DOHH2 (cell line): ENCODE data around the gene CARMIL1.
A peak's percentile ranks its signal among the peaks of the same experiment; 100 is the strongest.

Source experiments
- H3F3A ChIP-seq: fragments of 200-600 bp; sonication (generic), shearing (Covaris generic); 2 replicates; pipeline ENCODE4 v1.6.0; 2016; ENCODE audit warnings: antibody characterized with exemption, mild to moderate bottlenecking; ENCODE audit not compliant: control insufficient read depth, insufficient read depth
- H3K27ac ChIP-seq: fragments of 200-600 bp; sonication (generic); 2 replicates; pipeline ENCODE4 v1.5.1; 2014; ENCODE audit warnings: low read depth, mild to moderate bottlenecking, low read length, moderate library complexity
- H3K27me3 ChIP-seq: fragments of 200-600 bp; sonication (generic); 2 replicates; pipeline ENCODE4 v1.6.1; 2014; ENCODE audit warnings: mild to moderate bottlenecking, low read length, mixed read lengths; ENCODE audit not compliant: control insufficient read depth
- H3K36me3 ChIP-seq: fragments of 200-600 bp; sonication (generic); 2 replicates; pipeline ENCODE4 v1.6.1; 2014; ENCODE audit warnings: mild to moderate bottlenecking, low read length, moderate library complexity, mixed read lengths; ENCODE audit not compliant: control insufficient read depth
- H3K4me1 ChIP-seq: fragments of 200-600 bp; sonication (generic); 2 replicates; pipeline ENCODE4 v1.6.1; 2014; ENCODE audit warnings: mild to moderate bottlenecking, low read length, mixed read lengths; ENCODE audit not compliant: control insufficient read depth
- H3K4me2 ChIP-seq: fragments of 200-600 bp; sonication (generic); 2 replicates; pipeline ENCODE4 v1.6.0; 2014; ENCODE audit warnings: mild to moderate bottlenecking, low read length, moderate library complexity
- H3K4me3 ChIP-seq: fragments of 200-600 bp; sonication (generic); 2 replicates; pipeline ENCODE4 v1.5.1; 2014; ENCODE audit warnings: mild to moderate bottlenecking, low read length, mixed read lengths
- H3K79me2 ChIP-seq: fragments of 200-600 bp; sonication (generic); 2 replicates; pipeline ENCODE4 v1.6.1; 2014; ENCODE audit warnings: mild to moderate bottlenecking, low read length, mixed read lengths; ENCODE audit not compliant: control insufficient read depth
- H3K9me2 ChIP-seq: fragments of 200-600 bp; sonication (generic); replicated peaks from 2 replicates; pipeline ENCODE4 v1.6.1; 2014; ENCODE audit warnings: mild to moderate bottlenecking, low read length, mixed read lengths; ENCODE audit not compliant: control insufficient read depth
- H3K9me3 ChIP-seq: fragments of 200-600 bp; sonication (generic); 2 replicates; pipeline ENCODE4 v1.6.1; 2014; ENCODE audit warnings: antibody characterized with exemption, low read length, mixed read lengths; ENCODE audit not compliant: control insufficient read depth, insufficient read depth
- H4K20me1 ChIP-seq: fragments of 200-600 bp; sonication (generic); 2 replicates; pipeline ENCODE4 v1.6.0; 2014; ENCODE audit warnings: low read depth, mild to moderate bottlenecking, antibody characterized with exemption, low read length, moderate library complexity; ENCODE audit not compliant: control insufficient read depth, insufficient read depth
- CTCF ChIP-seq: fragments of 200-600 bp; sonication (generic); IDR thresholded peaks from one replicate; pipeline ENCODE4 v1.5.1; 2014; ENCODE audit warnings: antibody characterized with exemption, mild to moderate bottlenecking, low read depth, low read length; ENCODE audit not compliant: poor library complexity, severe bottlenecking
- EZH2phosphoT487 ChIP-seq: fragments of 200-600 bp; sonication (generic); IDR thresholded peaks from 2 replicates; pipeline ENCODE4 v1.6.1; 2017; ENCODE audit warnings: borderline replicate concordance, mild to moderate bottlenecking, antibody characterized with exemption, low read length, moderate library complexity, mixed read lengths

The CARMIL1 gene

GRCh38 chr6:25402125-25402524 lies 123.0 kb downstream of the CARMIL1 start:
- Histone ChIP-seq H3K4me2 (no peak overlapping the region), H3F3A (peaks cover 10% of the 10 kb centered on the region), H3K4me3 (no peak overlapping the region), H3K9me2 (no peaks in the 10 kb centered on the region), H3K36me3 (no peaks in the 10 kb centered on the region), H3K79me2 (peaks cover 31% of the 10 kb centered on the region), H3K4me1 (peaks cover 58% of the 10 kb centered on the region), H3K27me3 (no peaks in the 10 kb centered on the region), H3K27ac (no peak overlapping the region), H3K9me3 (no peaks in the 10 kb centered on the region), H4K20me1 (no peaks in the 10 kb centered on the region)
- TF ChIP-seq CTCF, result no peak

GRCh38 chr6:25403150-25403549 lies 124.0 kb downstream of the CARMIL1 start:
- no peak overlapping the region for H3K4me2 ChIP-seq
- H3K36me3 ChIP-seq, result no peaks in the 10 kb centered on the region
- H3K9me2 ChIP-seq, result no peaks in the 10 kb centered on the region
- H3K27me3 ChIP-seq, result no peaks in the 10 kb centered on the region
- no peaks in the 10 kb centered on the region for H4K20me1 ChIP-seq
- H3K9me3 ChIP-seq, result no peaks in the 10 kb centered on the region
- H3K4me3 ChIP-seq, result no peak overlapping the region
- H3K27ac ChIP-seq, result no peak overlapping the region
- peaks cover 62% of the 10 kb centered on the region for H3K4me1 ChIP-seq
- peaks cover 10% of the 10 kb centered on the region for H3F3A ChIP-seq
- H3K79me2 ChIP-seq, result peaks cover 32% of the 10 kb centered on the region
- TF ChIP-seq CTCF (no peak), EZH2phosphoT487 (no peak)

- Histone ChIP-seq H3K4me1 (peaks cover 58% of the 10 kb centered on the region), H3K27ac (peak overlapping the region; percentile 92), H3K79me2 (peaks cover 28% of the 10 kb centered on the region), H3K9me3 (no peaks in the 10 kb centered on the region), H3K36me3 (no peaks in the 10 kb centered on the region), H3F3A (peaks cover 10% of the 10 kb centered on the region), H3K27me3 (no peaks in the 10 kb centered on the region), H4K20me1 (no peaks in the 10 kb centered on the region), H3K4me2 (peak overlapping the region; percentile 95), H3K9me2 (no peaks in the 10 kb centered on the region), H3K4me3 (peak overlapping the region; percentile 72)
- TF ChIP-seq CTCF (no peak), EZH2phosphoT487 (no peak)
Observed at GRCh38 chr6:25404091-25404490, 124.9 kb downstream of the CARMIL1 start.

GRCh38 chr6:25404693-25405169 lies 125.6 kb downstream of the CARMIL1 start:
- TF ChIP-seq EZH2phosphoT487 (no peak), CTCF (no peak)
- Histone ChIP-seq H3K9me3 (no peaks in the 10 kb centered on the region), H3K79me2 (peaks cover 28% of the 10 kb centered on the region), H3K4me3 (peak overlapping the region; percentile 72), H3K4me2 (peak overlapping the region; percentile 95), H3K27me3 (no peaks in the 10 kb centered on the region), H4K20me1 (no peaks in the 10 kb centered on the region), H3F3A (peaks cover 10% of the 10 kb centered on the region), H3K36me3 (no peaks in the 10 kb centered on the region), H3K4me1 (peaks cover 58% of the 10 kb centered on the region), H3K27ac (peak overlapping the region; percentile 92), H3K9me2 (no peaks in the 10 kb centered on the region)
